Endothelial cell of umbilical vein (primary cell): ENCODE data around the gene TDRKH. TPM values are rescaled to one million over a fixed set of nuclear protein-coding genes. Genes with fewer than 3 reads are reported as not detected.
"Not testable (repeated sequence)": the region's sequence is repeated elsewhere in the genome, so short reads cannot be mapped to it uniquely, and the experiment has no call there.

Experiments
- BruUV-seq: library from RNA; stranded (reverse); fragments of 400-500 nt; replicated peaks from 2 replicates; lab custom pipeline; 2021; lab: Mats Ljungman, UMichigan
- CTCF ChIA-PET: fragments of 300-600, 350-600 bp; sonication (Branson Sonifier 250); formaldehyde crosslinking; loops from one replicate; lab custom pipeline; 2021; ENCODE audit warnings: antibody characterized with exemption, inconsistent platforms; lab: Charles Lee
- POLR2A ChIA-PET: fragments of 300-600, 350-600 bp; sonication (Branson Sonifier 250); formaldehyde crosslinking; loops from one replicate; lab custom pipeline; 2021; ENCODE audit warnings: antibody characterized with exemption, inconsistent platforms; lab: Charles Lee
- DNase-seq: peaks from one replicate; pipeline ENCODE4 v3.0.0-alpha.2; 2011; ENCODE audit warnings: low read depth, low spot score
- FAIRE-seq: peaks from 2 replicates; lab custom pipeline; 2011; peaks lifted over from hg19 to GRCh38; lab: Jason Lieb, UNC
- H2AFZ ChIP-seq: 2 replicates; pipeline ENCODE4 v1.6.0; 2012; ENCODE audit warnings: low read depth, low read length, control low read depth, inconsistent platforms
- H3K27ac ChIP-seq: 2 replicates; pipeline ENCODE4 v1.5.1; 2011; ENCODE audit warnings: low read depth, mild to moderate bottlenecking, control low read depth, low read length, moderate library complexity; ENCODE audit not compliant: insufficient read depth
- H3K27me3 ChIP-seq, 2 experiments: 2 replicates each; pipeline versions ENCODE4 v1.6.0 to v1.6.1; 2011; ENCODE audit warnings: low read length in 2 of 2, mixed read lengths in 1 of 2; ENCODE audit not compliant: control insufficient read depth in 2 of 2, insufficient read depth in 2 of 2
- H3K36me3 ChIP-seq, 2 experiments: 2 replicates in 1 of 2; 3 replicates in 1 of 2; pipeline ENCODE4 v1.5.1; 2011; ENCODE audit warnings: low read length in 2 of 2, mild to moderate bottlenecking in 1 of 2, moderate library complexity in 1 of 2; ENCODE audit not compliant: control insufficient read depth in 2 of 2, insufficient read depth in 2 of 2; ENCODE audit errors: extremely low read depth in 1 of 2
- H3K4me1 ChIP-seq: 3 replicates; pipeline ENCODE4 v1.5.1; 2011; ENCODE audit warnings: mild to moderate bottlenecking, low read length; ENCODE audit not compliant: control insufficient read depth, insufficient read depth; ENCODE audit errors: extremely low read depth
- H3K4me2 ChIP-seq: 2 replicates; pipeline ENCODE4 v1.6.1; 2011; ENCODE audit warnings: low read length, control low read depth, mixed read lengths; ENCODE audit not compliant: insufficient read depth
- H3K4me3 ChIP-seq, 3 experiments: fragments of 200-600 bp in 1 of 3; sonication (generic), shearing (Covaris generic) in 1 of 3; replicated peaks in 1 of 3; 2 replicates each; pipeline ENCODE4 v1.5.1; 2011 to 2016; ENCODE audit warnings: control low read depth in 3 of 3, low read length in 3 of 3, mild to moderate bottlenecking in 2 of 3, inconsistent platforms in 1 of 3, low read depth in 1 of 3, moderate library complexity in 1 of 3; ENCODE audit not compliant: insufficient read depth in 1 of 3
- H3K79me2 ChIP-seq: 2 replicates; pipeline ENCODE4 v1.6.0; 2012; ENCODE audit warnings: low read length, inconsistent platforms; ENCODE audit not compliant: control insufficient read depth, insufficient read depth
- H3K9ac ChIP-seq: replicated peaks from 2 replicates; pipeline ENCODE3; 2011; ENCODE audit warnings: low read length, control low read depth; ENCODE audit not compliant: insufficient read depth; ENCODE audit errors: extremely low read depth
- H3K9me1 ChIP-seq: replicated peaks from 3 replicates; pipeline ENCODE4 v1.6.0; 2011; ENCODE audit warnings: mild to moderate bottlenecking, low read length; ENCODE audit not compliant: control insufficient read depth, insufficient read depth; ENCODE audit errors: extremely low read depth
- H3K9me3 ChIP-seq: replicated peaks from 2 replicates; pipeline ENCODE4 v1.5.1; 2012; ENCODE audit warnings: low read length, inconsistent platforms; ENCODE audit not compliant: control insufficient read depth, insufficient read depth
- H4K20me1 ChIP-seq: replicated peaks from 2 replicates; pipeline ENCODE3; 2011; ENCODE audit warnings: mild to moderate bottlenecking, low read length; ENCODE audit not compliant: control insufficient read depth, insufficient read depth; ENCODE audit errors: extremely low read depth
- EZH2 ChIP-seq: IDR thresholded peaks from 2 replicates; pipeline ENCODE4 v1.6.1; 2012; ENCODE audit warnings: borderline replicate concordance, low read depth, mild to moderate bottlenecking, moderate library complexity, low read length, inconsistent platforms; ENCODE audit not compliant: severe bottlenecking
- FOS ChIP-seq: IDR thresholded peaks from 2 replicates; pipeline ENCODE4 v1.6.1; 2011; ENCODE audit warnings: mild to moderate bottlenecking, low read length, moderate library complexity, borderline replicate concordance; ENCODE audit not compliant: insufficient read depth
- GATA2 ChIP-seq: IDR thresholded peaks from 2 replicates; pipeline ENCODE4 v1.7.0; 2011; ENCODE audit warnings: low read depth, mild to moderate bottlenecking, moderate library complexity, mixed read lengths, low read length; ENCODE audit not compliant: insufficient read length, insufficient read depth
- JUN ChIP-seq: IDR thresholded peaks from 2 replicates; pipeline ENCODE4 v1.6.1; 2011; ENCODE audit warnings: borderline replicate concordance, low read depth; ENCODE audit not compliant: insufficient read length, insufficient read depth
- MYC ChIP-seq: IDR thresholded peaks from one replicate; pipeline ENCODE4 v1.6.1; 2011; ENCODE audit warnings: mild to moderate bottlenecking, low read depth, low read length
- POLR2A ChIP-seq: IDR thresholded peaks from 2 replicates; pipeline ENCODE4 v1.6.1; 2012; ENCODE audit warnings: low read depth, mild to moderate bottlenecking, control low read depth, low read length
- POLR2AphosphoS5 ChIP-seq: IDR thresholded peaks from 2 replicates; pipeline ENCODE4 v1.6.1; 2012; ENCODE audit warnings: low read depth, mild to moderate bottlenecking, control low read depth, low read length, moderate library complexity; ENCODE audit not compliant: insufficient read depth
- dilution Hi-C: fragments of 300-500 bp; cut with MboI; formaldehyde crosslinking; loops from one replicate; pipeline ENCODE4 v1.15.0; 2019; ENCODE audit warnings: low sequenced_read_pairs; ENCODE audit not compliant: extremely low pct_ligation_motif_present
- intact Hi-C: fragments of 100-400 bp; cut with micrococcal nuclease; formaldehyde crosslinking; loops from one replicate; pipeline ENCODE4 v1.10.0; 2022
- polyA plus RNA-seq, 4 experiments: library from polyadenylated mRNA; depleted of rRNA in 3 of 4; stranded (reverse) in 3 of 4; unstranded in 1 of 4; fragments of >200 nt; gene quantifications; 2 replicates each; pipeline versions ENCODE4 v1.2.1 to v1.2.3, GENCODE V29; 2011 to 2012; ENCODE audit warnings: missing spikeins in 1 of 4
- total RNA-seq: library from RNA; stranded (reverse); gene quantifications from 2 replicates; pipeline ENCODE4 v1.2.3, GENCODE V29; 2021
- TF ChIP-seq, protein P1 (sequence below): IDR thresholded peaks from 2 replicates; pipeline ENCODE4 v1.6.1; 2011; ENCODE audit not compliant: insufficient read depth, insufficient read length
- TF ChIP-seq, protein P2 (sequence below), 2 donors: IDR thresholded peaks; 1 replicate in 1 of 2; 2 replicates in 1 of 2; pipeline ENCODE4 v1.5.1; 2011; ENCODE audit warnings: low read length in 2 of 2, mild to moderate bottlenecking in 2 of 2, moderate library complexity in 2 of 2, control low read depth in 1 of 2, inconsistent platforms in 1 of 2, low read depth in 1 of 2; ENCODE audit not compliant: insufficient read depth in 1 of 2; ENCODE audit errors: extremely low read depth in 1 of 2

Gene TDRKH
- total and polyA plus RNA-seq, 2 donors (not counting 3 experiments of a cell fraction or from before 2014, with no cell fraction given): 3.9 to 9.6 TPM

- Histone ChIP-seq H3K27me3 (peaks cover 0 to 4% of the 10 kb centered on the region in 2 experiments), H3K4me2 (no peak overlapping the region), H3K9ac (no peak overlapping the region), H4K20me1 (no peaks in the 10 kb centered on the region), H3K4me3 (no peak overlapping the region), H3K79me2 (no peaks in the 10 kb centered on the region), H3K27ac (no peak overlapping the region), H3K36me3 (no peaks in the 10 kb centered on the region), H2AFZ (no peak overlapping the region), H3K4me1 (no peaks in the 10 kb centered on the region), H3K9me3 (no peaks in the 10 kb centered on the region), H3K9me1 (no peaks in the 10 kb centered on the region)
- no peak for DNase-seq
- no peak for FAIRE-seq
- TF ChIP-seq, protein P1, sequence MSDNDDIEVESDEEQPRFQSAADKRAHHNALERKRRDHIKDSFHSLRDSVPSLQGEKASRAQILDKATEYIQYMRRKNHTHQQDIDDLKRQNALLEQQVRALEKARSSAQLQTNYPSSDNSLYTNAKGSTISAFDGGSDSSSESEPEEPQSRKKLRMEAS: no peak
- TF ChIP-seq, protein P2, sequence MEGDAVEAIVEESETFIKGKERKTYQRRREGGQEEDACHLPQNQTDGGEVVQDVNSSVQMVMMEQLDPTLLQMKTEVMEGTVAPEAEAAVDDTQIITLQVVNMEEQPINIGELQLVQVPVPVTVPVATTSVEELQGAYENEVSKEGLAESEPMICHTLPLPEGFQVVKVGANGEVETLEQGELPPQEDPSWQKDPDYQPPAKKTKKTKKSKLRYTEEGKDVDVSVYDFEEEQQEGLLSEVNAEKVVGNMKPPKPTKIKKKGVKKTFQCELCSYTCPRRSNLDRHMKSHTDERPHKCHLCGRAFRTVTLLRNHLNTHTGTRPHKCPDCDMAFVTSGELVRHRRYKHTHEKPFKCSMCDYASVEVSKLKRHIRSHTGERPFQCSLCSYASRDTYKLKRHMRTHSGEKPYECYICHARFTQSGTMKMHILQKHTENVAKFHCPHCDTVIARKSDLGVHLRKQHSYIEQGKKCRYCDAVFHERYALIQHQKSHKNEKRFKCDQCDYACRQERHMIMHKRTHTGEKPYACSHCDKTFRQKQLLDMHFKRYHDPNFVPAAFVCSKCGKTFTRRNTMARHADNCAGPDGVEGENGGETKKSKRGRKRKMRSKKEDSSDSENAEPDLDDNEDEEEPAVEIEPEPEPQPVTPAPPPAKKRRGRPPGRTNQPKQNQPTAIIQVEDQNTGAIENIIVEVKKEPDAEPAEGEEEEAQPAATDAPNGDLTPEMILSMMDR (IDR thresholded peaks at IDR 0.05; ENCODE audit: extremely low read depth in 1 of 2, insufficient read depth in 1 of 2, low read depth in 1 of 2, low read length in 2 of 2): no peak
- TF ChIP-seq EZH2: no peak
- no peak for TF ChIP-seq POLR2A
- no peak for TF ChIP-seq JUN
- no peak for TF ChIP-seq POLR2AphosphoS5
- TF ChIP-seq FOS: no peak
- no peak for TF ChIP-seq GATA2
- no peak for TF ChIP-seq MYC
- dilution Hi-C loops (no loop called here), intact Hi-C loops (no loop called here)
- POLR2A ChIA-PET: no interaction called here
- BruUV-seq: no TSS peak
- CTCF ChIA-PET: interaction anchor here (1.2 kb wide), 1 partner anchor 8 kb away, joined by 3 read pairs; no protein-coding TSS in a partner anchor
Observed at GRCh38 chr1:151782741-151783140, 7.6 kb downstream of the TDRKH start.

GRCh38 chr1:151782026-151782425 lies 8.3 kb downstream of the TDRKH start:
- H3K4me3 ChIP-seq, H3K36me3 ChIP-seq, BruUV-seq, CTCF ChIA-PET, H3K9me3 ChIP-seq, H4K20me1 ChIP-seq, DNase-seq, H3K79me2 ChIP-seq, H3K4me1 ChIP-seq, POLR2A ChIA-PET, dilution Hi-C loops, H3K4me2 ChIP-seq, FAIRE-seq, H3K9ac ChIP-seq, H3K27ac ChIP-seq, H3K9me1 ChIP-seq, intact Hi-C loops, H3K27me3 ChIP-seq, H2AFZ ChIP-seq: not testable (repeated sequence)

DNA sequence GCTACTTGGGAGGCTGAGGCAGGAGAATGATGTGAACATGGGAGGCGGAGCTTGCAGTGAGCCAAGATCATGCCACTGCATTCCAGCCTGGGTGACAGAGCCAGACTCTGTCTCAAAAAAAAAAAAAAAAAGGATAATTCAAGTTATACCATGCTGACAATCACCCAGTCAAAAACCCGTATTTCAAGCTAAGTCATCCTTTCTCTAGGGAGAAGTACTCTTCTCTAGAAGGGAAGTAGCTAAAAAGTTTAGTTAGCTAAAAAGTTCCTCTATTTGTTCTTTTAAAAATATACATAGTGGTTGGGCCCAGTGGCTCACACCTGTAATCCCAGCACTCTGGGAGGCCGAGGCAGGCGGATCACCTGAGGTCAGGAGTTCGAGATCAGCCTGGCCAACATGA lies 9.6 kb downstream of the TDRKH start:
- H3K36me3 ChIP-seq, H3K4me2 ChIP-seq, intact Hi-C loops, H3K27ac ChIP-seq, CTCF ChIA-PET, DNase-seq, H3K9me1 ChIP-seq, H2AFZ ChIP-seq, H3K4me1 ChIP-seq, H3K27me3 ChIP-seq, H3K4me3 ChIP-seq, H4K20me1 ChIP-seq, dilution Hi-C loops, H3K9me3 ChIP-seq, POLR2A ChIA-PET, FAIRE-seq, H3K79me2 ChIP-seq, H3K9ac ChIP-seq, BruUV-seq: not testable (repeated sequence)
